Cardiac muscle cell (in vitro differentiated cells and primary cell): Measurements from ENCODE around the gene DMRTB1. TPM values are rescaled to one million over a fixed set of nuclear protein-coding genes. Genes with fewer than 3 reads are reported as not detected.

Experiments used
- DNase-seq, 2 donors: peaks; one replicate each; pipeline versions ENCODE4 v3.0.0 to v3.0.0-alpha.2; 2010 to 2017; ENCODE audit warnings: low read depth in 1 of 2, low spot score in 1 of 2
- H3K27ac ChIP-seq: fragments of 200-600 bp; sonication (generic); 2 replicates; pipeline ENCODE4 v1.5.1; 2016
- H3K27me3 ChIP-seq: fragments of 200-600 bp; sonication (generic); 2 replicates; pipeline ENCODE4 v1.6.0; 2016; ENCODE audit warnings: control low read depth
- H3K36me3 ChIP-seq: fragments of 200-600 bp; sonication (generic); 2 replicates; pipeline ENCODE4 v1.5.1; 2016; ENCODE audit warnings: control low read depth
- H3K4me1 ChIP-seq: fragments of 200-600 bp; sonication (generic); 2 replicates; pipeline ENCODE4 v1.8.1; 2017; ENCODE audit warnings: low read depth, mild to moderate bottlenecking, mixed run types
- H3K4me3 ChIP-seq: fragments of 200-600 bp; sonication (generic); 2 replicates; pipeline ENCODE4 v1.5.1; 2016; ENCODE audit warnings: mild to moderate bottlenecking
- H3K9me3 ChIP-seq: fragments of 200-600 bp; sonication (generic); 2 replicates; pipeline ENCODE4 v1.5.1; 2017; ENCODE audit warnings: low read depth, mild to moderate bottlenecking, control low read depth
- polyA plus RNA-seq: library from polyadenylated mRNA; unstranded; fragments of >200 nt; fragmentation: Nextera tagmentation; extraction: Ambion mirVana; gene quantifications from 2 replicates; pipeline ENCODE4 v1.2.1, GENCODE V29; 2016
- total RNA-seq: library from RNA; depleted of rRNA; stranded (reverse); fragments of >200 nt; gene quantifications from 2 replicates; pipeline ENCODE4 v1.2.3, GENCODE V29; 2016
- TF ChIP-seq, protein P1 (sequence below): IDR thresholded peaks from 2 replicates; pipeline ENCODE4 v1.5.1; 2012; ENCODE audit warnings: low read depth, mild to moderate bottlenecking, low read length

The DMRTB1 gene
- total and polyA plus RNA-seq, 2 experiments from 2014 or later, result not detected

DNA sequence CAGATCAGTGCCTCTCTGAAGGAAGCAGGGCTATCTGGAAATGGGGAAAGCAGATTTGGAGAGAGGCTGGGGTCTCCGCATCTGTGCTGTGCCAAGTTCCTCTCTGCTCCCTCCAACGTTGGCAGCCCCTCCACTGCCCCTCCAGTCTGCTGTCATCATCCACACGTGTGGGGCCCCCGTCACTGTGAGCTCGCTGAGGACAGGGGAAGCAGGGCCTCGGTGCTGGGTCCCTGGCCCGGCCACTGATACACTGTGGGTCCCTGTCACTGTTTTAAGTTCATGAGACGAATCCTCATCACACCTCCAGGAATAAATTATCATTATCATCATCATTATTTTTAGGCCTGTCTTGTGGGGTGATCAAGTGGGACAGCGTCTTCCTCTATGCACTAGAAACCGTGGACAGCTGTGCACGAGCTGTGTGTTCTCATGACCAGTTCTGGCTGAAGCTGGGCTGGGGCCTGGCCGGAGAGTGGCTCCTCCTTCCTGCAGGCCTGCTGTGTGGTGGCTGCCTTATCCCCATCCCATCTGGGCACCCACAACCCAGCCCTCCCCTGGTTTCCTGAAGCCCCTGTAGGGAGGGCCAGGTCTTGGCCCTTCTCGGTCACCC is 52.2 kb downstream of the DMRTB1 start:
- TF ChIP-seq, protein P1, sequence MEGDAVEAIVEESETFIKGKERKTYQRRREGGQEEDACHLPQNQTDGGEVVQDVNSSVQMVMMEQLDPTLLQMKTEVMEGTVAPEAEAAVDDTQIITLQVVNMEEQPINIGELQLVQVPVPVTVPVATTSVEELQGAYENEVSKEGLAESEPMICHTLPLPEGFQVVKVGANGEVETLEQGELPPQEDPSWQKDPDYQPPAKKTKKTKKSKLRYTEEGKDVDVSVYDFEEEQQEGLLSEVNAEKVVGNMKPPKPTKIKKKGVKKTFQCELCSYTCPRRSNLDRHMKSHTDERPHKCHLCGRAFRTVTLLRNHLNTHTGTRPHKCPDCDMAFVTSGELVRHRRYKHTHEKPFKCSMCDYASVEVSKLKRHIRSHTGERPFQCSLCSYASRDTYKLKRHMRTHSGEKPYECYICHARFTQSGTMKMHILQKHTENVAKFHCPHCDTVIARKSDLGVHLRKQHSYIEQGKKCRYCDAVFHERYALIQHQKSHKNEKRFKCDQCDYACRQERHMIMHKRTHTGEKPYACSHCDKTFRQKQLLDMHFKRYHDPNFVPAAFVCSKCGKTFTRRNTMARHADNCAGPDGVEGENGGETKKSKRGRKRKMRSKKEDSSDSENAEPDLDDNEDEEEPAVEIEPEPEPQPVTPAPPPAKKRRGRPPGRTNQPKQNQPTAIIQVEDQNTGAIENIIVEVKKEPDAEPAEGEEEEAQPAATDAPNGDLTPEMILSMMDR, result no peak
- peak overlapping the region; percentile 70 for H3K27ac ChIP-seq
- no peaks in the 10 kb centered on the region for H3K27me3 ChIP-seq
- H3K9me3 ChIP-seq, result no peaks in the 10 kb centered on the region
- H3K4me3 ChIP-seq, result no peak overlapping the region
- no peaks in the 10 kb centered on the region for H3K36me3 ChIP-seq
- H3K4me1 ChIP-seq, result peaks cover 39% of the 10 kb centered on the region
- no peak for DNase-seq

DNA sequence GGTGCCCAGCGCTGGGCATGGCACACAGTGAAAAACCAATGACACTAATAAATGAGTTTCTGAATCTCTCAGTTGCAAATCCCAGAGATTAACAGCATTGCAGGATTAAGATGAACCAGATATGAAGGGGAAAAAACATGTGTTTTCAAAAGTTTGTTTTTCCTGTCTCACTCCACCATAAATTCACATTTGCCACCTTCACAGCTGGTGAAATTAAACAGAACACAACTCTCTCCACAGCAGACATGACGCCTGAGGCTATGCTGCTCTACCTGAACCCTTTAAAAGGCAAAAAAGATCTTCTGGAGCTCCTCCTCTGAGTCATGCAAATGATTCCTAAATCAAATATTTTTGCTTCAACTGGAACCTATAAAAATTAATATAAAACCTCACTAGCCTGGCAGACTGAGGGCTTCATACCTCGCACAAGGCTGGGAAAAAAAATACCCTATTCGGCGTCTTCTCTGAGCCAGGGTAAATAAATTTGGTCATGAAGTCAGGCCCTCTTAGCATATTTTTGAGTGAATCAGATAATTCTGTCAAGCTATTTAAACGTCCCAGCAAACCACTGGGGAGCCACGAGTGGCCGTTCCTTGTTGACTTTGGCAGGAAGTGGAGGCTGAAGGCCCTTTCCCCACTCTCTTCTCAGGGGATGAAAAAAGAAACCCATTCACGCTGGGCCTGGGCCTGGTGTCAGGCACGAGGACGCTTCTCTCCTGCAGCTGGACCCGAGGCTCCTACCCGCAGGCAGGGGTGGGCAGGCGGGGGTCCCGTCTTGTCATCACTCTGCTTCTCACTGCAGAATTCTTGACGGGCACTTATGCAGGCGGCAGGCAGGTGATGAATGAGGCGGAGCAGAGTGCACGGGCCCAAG is 53.0 kb downstream of the DMRTB1 start:
- DNase-seq, result peak; percentile 63 to 92
- Histone ChIP-seq H3K27me3 (no peaks in the 10 kb centered on the region), H3K27ac (peak overlapping the region; percentile 70), H3K9me3 (no peaks in the 10 kb centered on the region), H3K4me1 (peaks cover 39% of the 10 kb centered on the region), H3K4me3 (no peak overlapping the region), H3K36me3 (no peaks in the 10 kb centered on the region)
- TF ChIP-seq, protein P1, result no peak

DNA sequence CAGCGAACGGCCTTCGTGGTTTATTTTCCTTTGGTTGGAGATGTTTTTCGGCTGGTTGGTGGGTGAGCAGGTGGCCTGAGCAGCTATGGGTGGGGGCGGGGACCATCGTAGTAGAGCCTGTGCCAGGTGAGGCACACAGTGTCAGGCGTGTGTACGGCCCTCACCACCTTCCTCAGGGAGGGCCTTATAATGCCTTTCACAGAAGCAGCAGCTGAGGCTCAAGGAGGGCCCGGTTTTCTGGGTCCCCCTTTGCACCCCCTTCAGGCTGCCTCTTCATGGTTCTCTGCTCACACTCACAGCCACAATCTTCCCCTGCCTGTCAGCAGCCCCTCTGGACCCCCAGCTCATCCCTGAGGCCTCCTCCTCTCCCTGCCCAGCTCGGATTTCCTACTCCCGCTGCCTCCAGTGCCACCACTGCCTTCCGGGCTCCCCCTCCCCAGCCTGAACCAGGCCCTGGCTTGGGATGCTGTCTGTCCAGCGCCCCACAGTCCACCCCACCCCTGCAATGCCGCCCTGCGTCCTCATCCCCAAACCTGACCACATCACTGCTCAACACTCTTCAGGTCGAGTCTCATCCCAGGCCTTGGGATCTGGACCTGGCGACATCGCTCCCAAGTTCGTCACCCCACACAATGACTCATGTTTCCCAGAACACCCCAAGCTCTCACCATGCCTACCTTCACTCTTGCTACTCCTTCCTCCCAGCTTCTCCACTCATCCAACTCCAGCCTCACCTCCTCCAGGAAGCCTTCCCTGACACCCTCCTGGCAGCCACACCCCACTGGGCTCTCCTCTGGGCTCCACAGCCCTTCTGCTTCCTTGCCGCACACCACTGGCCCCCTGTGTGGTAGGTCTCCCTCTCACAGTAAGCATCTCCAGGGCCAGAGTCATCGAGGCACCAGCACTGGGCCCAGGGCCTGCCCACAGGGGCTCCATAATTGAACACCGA is 53.9 kb downstream of the DMRTB1 start:
- no peak for DNase-seq
- H3K4me3 ChIP-seq, result no peak overlapping the region
- TF ChIP-seq, protein P1, result no peak

DNA sequence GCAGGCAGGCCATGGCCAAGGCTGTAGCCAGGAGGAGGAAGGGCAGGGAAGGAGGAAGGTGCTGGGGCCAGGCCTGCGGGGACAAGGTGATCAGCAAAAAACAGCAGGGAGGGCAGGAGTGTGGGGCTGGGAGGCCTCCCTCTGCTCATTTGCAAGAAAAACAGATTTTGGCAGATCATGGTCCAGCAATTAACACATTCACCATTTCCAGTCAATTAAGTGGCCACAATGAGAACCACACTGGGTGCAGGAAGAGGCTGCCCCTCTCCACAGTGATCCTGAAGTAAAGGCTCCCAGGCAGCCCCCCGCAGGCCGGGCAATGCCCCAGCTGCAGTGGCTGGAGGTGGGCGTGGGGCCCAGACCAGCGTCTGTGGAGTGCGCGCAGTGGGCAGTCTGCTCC is 54.6 kb downstream of the DMRTB1 start:
- H3K27me3 ChIP-seq, result no peaks in the 10 kb centered on the region
- no peaks in the 10 kb centered on the region for H3K36me3 ChIP-seq
- no peak overlapping the region for H3K27ac ChIP-seq
- H3K4me1 ChIP-seq, result peaks cover 40% of the 10 kb centered on the region
- no peak overlapping the region for H3K4me3 ChIP-seq
- H3K9me3 ChIP-seq, result no peaks in the 10 kb centered on the region
- DNase-seq, result no peak
- TF ChIP-seq, protein P1, result no peak

More for the DNA sequence above, 53.9 kb downstream of the DMRTB1 start:
- Histone ChIP-seq H3K4me1 (peaks cover 39% of the 10 kb centered on the region), H3K27me3 (no peaks in the 10 kb centered on the region), H3K27ac (peak overlapping the region; percentile 70), H3K9me3 (no peaks in the 10 kb centered on the region), H3K36me3 (no peaks in the 10 kb centered on the region)

DNA sequence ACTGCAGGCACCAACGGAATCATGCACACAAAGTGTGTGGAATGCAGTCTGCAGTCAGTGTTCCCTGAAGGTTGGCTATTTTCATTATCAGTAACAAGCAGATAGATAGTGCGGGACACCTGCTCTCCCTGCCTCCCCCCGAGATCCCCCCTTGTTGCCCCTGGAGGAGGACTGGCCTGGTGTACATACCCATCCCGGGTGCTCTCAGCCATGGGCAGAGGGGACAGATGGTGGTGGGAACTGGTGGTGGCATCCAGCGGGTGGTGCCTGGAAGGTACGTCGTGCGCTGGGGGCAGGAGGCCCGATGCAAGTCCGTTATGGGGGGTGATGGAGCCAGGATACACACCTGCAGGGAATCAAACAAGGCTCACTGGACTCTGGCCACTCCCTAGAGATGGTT is 55.2 kb downstream of the DMRTB1 start:
- DNase-seq, result no peak
- Histone ChIP-seq H3K4me1 (peaks cover 45% of the 10 kb centered on the region), H3K27ac (no peak overlapping the region), H3K4me3 (no peak overlapping the region), H3K36me3 (no peaks in the 10 kb centered on the region), H3K9me3 (no peaks in the 10 kb centered on the region), H3K27me3 (no peaks in the 10 kb centered on the region)
- TF ChIP-seq, protein P1, result no peak
